Measurements from ENCODE around the gene APBB2. TPM values are rescaled to one million over a fixed set of nuclear protein-coding genes. Genes with fewer than 3 reads are reported as not detected.

The APBB2 gene
- polyA plus RNA-seq, 3 donors = 0.15 to 0.33 TPM; not detected in 1

GRCh38 chr4:40857956-40858355, 356.4 kb downstream of the APBB2 start:
- peaks cover 0 to 2% (median 0%) of the 10 kb centered on the region in 7 donors for H3K9me3 Mint-ChIP-seq
- no peak overlapping the region for H3K4me2 ChIP-seq (replicated peaks; ENCODE audit: extremely low read depth, low read length, poor library complexity, severe bottlenecking)
- DNase-seq = peak; percentile 23 to 60 (median 57)
- no peaks in the 10 kb centered on the region for H4K20me1 ChIP-seq (ENCODE audit: insufficient read depth, low read length)
- no peak overlapping the region for H3K4me3 Mint-ChIP-seq
- no peaks in the 10 kb centered on the region for H3K79me2 ChIP-seq (ENCODE audit: insufficient read depth, low read length)
- peaks cover 26 to 29% of the 10 kb centered on the region in 2 donors for H3K4me1 ChIP-seq (ENCODE audit: control insufficient read depth in 1 of 2, insufficient read depth in 2 of 2, low read length in 2 of 2)
- no peaks in the 10 kb centered on the region for H3K9me3 ChIP-seq (replicated peaks in 1 of 2; ENCODE audit: control insufficient read depth in 1 of 2, insufficient read depth in 1 of 2, low read length in 2 of 2)
- H3K27ac Mint-ChIP-seq = peak overlapping the region in 3 of 7 donors; percentile 7 to 63 (median 37)
- H3K4me3 ChIP-seq (replicated peaks in 1 of 3; ENCODE audit: low read depth in 2 of 3, low read length in 3 of 3) = no peak overlapping the region
- no peak for TF ChIP-seq CTCF (IDR thresholded peaks at IDR 0.05)
- H3K36me3 ChIP-seq (replicated peaks in 1 of 2; ENCODE audit: control insufficient read depth in 1 of 2, insufficient read depth in 2 of 2, low read length in 2 of 2) = no peaks in the 10 kb centered on the region
- no peak overlapping the region for H3K9ac ChIP-seq (ENCODE audit: insufficient read depth, low read length, poor library complexity, severe bottlenecking)
- no peak overlapping the region for H2AFZ ChIP-seq (ENCODE audit: insufficient read depth, low read depth, low read length, poor library complexity, severe bottlenecking)
- H3K27me3 Mint-ChIP-seq (ENCODE audit: low read depth in 3 of 3) = peaks cover 11 to 16% (median 12%) of the 10 kb centered on the region in 3 donors
- intact Hi-C loops (cut with micrococcal nuclease) = loop anchor here in 1 of 2 donors (5.0 kb wide), 1 partner anchor 36 kb away; no protein-coding TSS in a partner anchor
- H3K36me3 Mint-ChIP-seq = peaks cover 0 to 1% of the 10 kb centered on the region in 2 donors
- no peaks in the 10 kb centered on the region for H3K27me3 ChIP-seq (ENCODE audit: control insufficient read depth in 2 of 2, insufficient read depth in 2 of 2, low read length in 2 of 2)
- no CpG with 5 or more reads among the region's 2 CpGs for WGBS (ENCODE audit: insufficient coverage)
- no peak overlapping the region for H3K27ac ChIP-seq (ENCODE audit: low read depth in 1 of 2, low read length in 2 of 2)
- peaks cover 30% of the 10 kb centered on the region for H3K4me1 Mint-ChIP-seq

GRCh38 chr4:40856840-40857362, 357.4 kb downstream of the APBB2 start:
- 0% methylated on average over 51 of the region's 51 CpGs for WGBS (ENCODE audit: insufficient coverage)
- peaks cover 9 to 16% (median 12%) of the 10 kb centered on the region in 3 donors for H3K27me3 Mint-ChIP-seq (ENCODE audit: low read depth in 3 of 3)
- intact Hi-C loops (cut with micrococcal nuclease) = loop anchor here in 1 of 2 donors (5.0 kb wide), 1 partner anchor 35 kb away; no protein-coding TSS in a partner anchor
- DNase-seq = peak; percentile 16 to 55 (median 47)
- TF ChIP-seq CTCF (IDR thresholded peaks at IDR 0.05) = no peak
- peak overlapping the region; percentile 58 for H3K9ac ChIP-seq (ENCODE audit: insufficient read depth, low read length, poor library complexity, severe bottlenecking)
- no peaks in the 10 kb centered on the region for H3K79me2 ChIP-seq (ENCODE audit: insufficient read depth, low read length)
- H3K4me1 Mint-ChIP-seq = peaks cover 30% of the 10 kb centered on the region
- peak overlapping the region; percentile 93 for H3K4me2 ChIP-seq (replicated peaks; ENCODE audit: extremely low read depth, low read length, poor library complexity, severe bottlenecking)
- H2AFZ ChIP-seq (ENCODE audit: insufficient read depth, low read depth, low read length, poor library complexity, severe bottlenecking) = peak overlapping the region; percentile 84
- no peaks in the 10 kb centered on the region for H3K36me3 ChIP-seq (replicated peaks in 1 of 2; ENCODE audit: control insufficient read depth in 1 of 2, insufficient read depth in 2 of 2, low read length in 2 of 2)
- peaks cover 0 to 1% of the 10 kb centered on the region in 2 donors for H3K36me3 Mint-ChIP-seq
- H3K9me3 Mint-ChIP-seq = peaks cover 0 to 2% (median 0%) of the 10 kb centered on the region in 7 donors
- peak overlapping the region; percentile 40 to 74 (median 49) for H3K4me3 ChIP-seq (replicated peaks in 1 of 3; ENCODE audit: low read depth in 2 of 3, low read length in 3 of 3)
- H3K27me3 ChIP-seq (ENCODE audit: control insufficient read depth in 2 of 2, insufficient read depth in 2 of 2, low read length in 2 of 2) = no peaks in the 10 kb centered on the region
- peak overlapping the region; percentile 78 to 88 for H3K4me3 Mint-ChIP-seq
- no peaks in the 10 kb centered on the region for H3K9me3 ChIP-seq (replicated peaks in 1 of 2; ENCODE audit: control insufficient read depth in 1 of 2, insufficient read depth in 1 of 2, low read length in 2 of 2)
- H3K27ac ChIP-seq (ENCODE audit: low read depth in 1 of 2, low read length in 2 of 2) = no peak overlapping the region
- peaks cover 26 to 29% of the 10 kb centered on the region in 2 donors for H3K4me1 ChIP-seq (ENCODE audit: control insufficient read depth in 1 of 2, insufficient read depth in 2 of 2, low read length in 2 of 2)
- peak overlapping the region in 1 of 7 donors; percentile 25 for H3K27ac Mint-ChIP-seq
- H4K20me1 ChIP-seq (ENCODE audit: insufficient read depth, low read length) = no peaks in the 10 kb centered on the region
